PC-3 (cell line): ENCODE measurements around the gene C6orf136. TPM values are rescaled to one million over a fixed set of nuclear protein-coding genes. Genes with fewer than 3 reads are reported as not detected.

Source experiments
- ATAC-seq: fragments of 200-7000 bp; cut with Tn5 transposase; 2 replicates; pipeline ENCODE4 v1.9.1; 2020; ENCODE audit warnings: mild to moderate bottlenecking, moderate library complexity
- BruUV-seq: library from RNA; stranded (reverse); fragments of 400-500 nt; replicated peaks from 2 replicates; lab custom pipeline; 2021; lab: Mats Ljungman, UMichigan
- CTCF ChIA-PET: fragments of 300-600 bp; sonication (Branson Sonifier 250); formaldehyde crosslinking; loops from one replicate; lab custom pipeline; 2022; ENCODE audit warnings: antibody characterized with exemption; lab: Charles Lee
- POLR2A ChIA-PET: fragments of 300-600 bp; sonication (Branson Sonifier 250); formaldehyde crosslinking; loops from one replicate; lab custom pipeline; 2022; ENCODE audit warnings: antibody characterized with exemption; ENCODE audit not compliant: unreplicated experiment; lab: Charles Lee
- DNase-seq: peaks from one replicate; pipeline ENCODE4 v3.0.0-alpha.2; 2015
- H2AFZ ChIP-seq: fragments of 300-600 bp; sonication (generic); 2 replicates; pipeline ENCODE4 v1.6.0; 2016; ENCODE audit warnings: antibody characterized with exemption, low read length
- H3F3A ChIP-seq: fragments of 300-600 bp; sonication (generic); one replicate; pipeline ENCODE4 v1.6.0; 2017; ENCODE audit warnings: antibody characterized with exemption, low read length, control low read depth, mild to moderate bottlenecking; ENCODE audit not compliant: unreplicated experiment
- H3K27ac ChIP-seq: fragments of 300-600 bp; sonication (generic); 2 replicates; pipeline ENCODE4 v1.5.1; 2016; ENCODE audit warnings: mild to moderate bottlenecking, low read length
- H3K27me3 ChIP-seq: fragments of 300-600 bp; sonication (generic); 2 replicates; pipeline ENCODE4 v1.6.1; 2016; ENCODE audit warnings: low read length, mixed read lengths
- H3K36me3 ChIP-seq: fragments of 300-600 bp; sonication (generic); 2 replicates; pipeline ENCODE4 v1.6.1; 2016; ENCODE audit warnings: low read depth, mixed run types, low read length, mixed read lengths
- H3K4me1 ChIP-seq: fragments of 300-600 bp; sonication (generic); 2 replicates; pipeline ENCODE4 v1.5.1; 2016; ENCODE audit warnings: low read length; ENCODE audit not compliant: insufficient read depth
- H3K4me2 ChIP-seq: fragments of 300-600 bp; sonication (generic); 2 replicates; pipeline ENCODE4 v1.6.0; 2016; ENCODE audit warnings: low read length
- H3K4me3 ChIP-seq: fragments of 300-600 bp; sonication (generic); 2 replicates; pipeline ENCODE4 v1.5.1; 2016; ENCODE audit warnings: mild to moderate bottlenecking, low read length, mixed read lengths
- H3K79me2 ChIP-seq: fragments of 300-600 bp; sonication (generic); 2 replicates; pipeline ENCODE4 v1.6.1; 2017; ENCODE audit warnings: low read length, mixed read lengths
- H3K9ac ChIP-seq: fragments of 300-600 bp; sonication (generic); 2 replicates; pipeline ENCODE4 v1.6.0; 2016; ENCODE audit warnings: mild to moderate bottlenecking, low read length
- H3K9me2 ChIP-seq: fragments of 300-600 bp; sonication (generic); replicated peaks from 2 replicates; pipeline ENCODE4 v1.6.1; 2016; ENCODE audit warnings: mixed run types, low read length, mixed read lengths
- H3K9me3 ChIP-seq: fragments of 300-600 bp; sonication (generic); 2 replicates; pipeline ENCODE4 v1.6.1; 2016; ENCODE audit warnings: low read length, mixed read lengths
- H4K20me1 ChIP-seq: fragments of 300-600 bp; sonication (generic); 2 replicates; pipeline ENCODE4 v1.6.1; 2016; ENCODE audit warnings: low read length, mixed read lengths
- CTCF ChIP-seq: fragments of 300-600 bp; sonication (generic); conservative IDR thresholded peaks from 2 replicates; pipeline ENCODE4 v1.5.1; 2017; ENCODE audit warnings: antibody characterized with exemption, low read depth, mild to moderate bottlenecking, low read length
- EZH2 ChIP-seq: fragments of 300-600 bp; sonication (generic); IDR thresholded peaks from one replicate; pipeline ENCODE4 v1.6.1; 2017; ENCODE audit warnings: antibody characterized with exemption, mild to moderate bottlenecking, low read length; ENCODE audit not compliant: unreplicated experiment
- EZH2phosphoT487 ChIP-seq: fragments of 300-600 bp; sonication (generic); IDR thresholded peaks from 2 replicates; pipeline ENCODE4 v1.6.1; 2018; ENCODE audit warnings: mild to moderate bottlenecking, antibody characterized with exemption, low read length, borderline replicate concordance
- intact Hi-C: fragments of 100-400 bp; cut with micrococcal nuclease; formaldehyde crosslinking; loops from 2 replicates; pipeline ENCODE4 v1.9.0; 2023
- total RNA-seq: library from RNA; depleted of rRNA; stranded (reverse); fragments of >200 nt; gene quantifications from 2 replicates; pipeline ENCODE4 v1.2.3, GENCODE V29; 2014

The C6orf136 gene
- total RNA-seq, 1 experiment from 2014 or later = 18.7 TPM

GRCh38 chr6:30641048-30641447, 5.9 kb upstream of the C6orf136 start:
- Histone ChIP-seq H3K9me3 (no peaks in the 10 kb centered on the region), H4K20me1 (no peaks in the 10 kb centered on the region), H3K9me2 (no peaks in the 10 kb centered on the region), H3K27ac (no peak overlapping the region), H3K27me3 (no peaks in the 10 kb centered on the region), H3K9ac (no peak overlapping the region), H2AFZ (no peak overlapping the region), H3K4me3 (no peak overlapping the region), H3K4me2 (no peak overlapping the region), H3F3A (no peaks in the 10 kb centered on the region), H3K4me1 (peaks cover under 1% of the 10 kb centered on the region; the same call in 1 of the 2 replicates), H3K36me3 (peaks cover 7% of the 10 kb centered on the region), H3K79me2 (peaks cover 5% of the 10 kb centered on the region; the same call in 1 of the 2 replicates)
- BruUV-seq = no TSS peak
- ChIA-PET POLR2A (no interaction called here), CTCF (interaction anchor here (0.6 kb wide), 1 partner anchor 90 kb away, joined by 3 read pairs; no protein-coding TSS in a partner anchor)
- DNase-seq (no peak), ATAC-seq (no peak)
- intact Hi-C loops = no loop called here
- TF ChIP-seq CTCF (no peak), EZH2phosphoT487 (no peak), EZH2 (no peak)

GRCh38 chr6:30643656-30644055, 3.3 kb upstream of the C6orf136 start:
- no peak overlapping the region for H3K4me3 ChIP-seq
- no peaks in the 10 kb centered on the region for H3K27me3 ChIP-seq
- no peak overlapping the region for H3K27ac ChIP-seq
- no TSS peak for BruUV-seq
- ATAC-seq (no peak), DNase-seq (no peak)
- intact Hi-C loops = no loop called here
- H3K4me1 ChIP-seq = peaks cover 11% of the 10 kb centered on the region
- TF ChIP-seq EZH2 = no peak
- TF ChIP-seq CTCF = no peak
- TF ChIP-seq EZH2phosphoT487 = no peak
- H3K36me3 ChIP-seq = peaks cover 7% of the 10 kb centered on the region
- H3K79me2 ChIP-seq = peaks cover 26% of the 10 kb centered on the region
- H3K9me2 ChIP-seq = no peaks in the 10 kb centered on the region
- no peak overlapping the region for H3K9ac ChIP-seq
- no peaks in the 10 kb centered on the region for H3F3A ChIP-seq
- H3K9me3 ChIP-seq = no peaks in the 10 kb centered on the region
- CTCF ChIA-PET = no interaction called here
- POLR2A ChIA-PET = no interaction called here
- no peak overlapping the region for H2AFZ ChIP-seq
- H3K4me2 ChIP-seq = no peak overlapping the region
- no peaks in the 10 kb centered on the region for H4K20me1 ChIP-seq

GRCh38 chr6:30644769-30645168, 2.2 kb upstream of the C6orf136 start:
- intact Hi-C loops = no loop called here
- POLR2A ChIA-PET = no interaction called here
- no peak for ATAC-seq
- Histone ChIP-seq H3K4me3 (no peak overlapping the region), H3K9me2 (no peaks in the 10 kb centered on the region), H3K27me3 (no peaks in the 10 kb centered on the region), H3K79me2 (peaks cover 37% of the 10 kb centered on the region), H3K27ac (no peak overlapping the region), H3K4me1 (peaks cover 11% of the 10 kb centered on the region), H3K36me3 (peaks cover 7% of the 10 kb centered on the region), H3K9ac (no peak overlapping the region), H3F3A (no peaks in the 10 kb centered on the region), H4K20me1 (no peaks in the 10 kb centered on the region), H2AFZ (no peak overlapping the region), H3K9me3 (no peaks in the 10 kb centered on the region), H3K4me2 (no peak overlapping the region)
- BruUV-seq = no TSS peak
- DNase-seq = no peak
- TF ChIP-seq EZH2 (no peak), CTCF (no peak), EZH2phosphoT487 (no peak)
- CTCF ChIA-PET = no interaction called here
